GM03348 (cell line): Measurements from ENCODE around the gene MASP2.
"Not testable (repeated sequence)": the region's sequence is repeated elsewhere in the genome, so short reads cannot be mapped to it uniquely, and the experiment has no call there.

Experiments used
- DNase-seq: peaks from one replicate; pipeline ENCODE4 v3.0.0; 2012; ENCODE audit warnings: low spot score

Gene MASP2

GRCh38 chr1:11046625-11047365 lies at the start of gene MASP2:
Gene MASP2, minus strand, starts transcription at chr1:11047239. Its CDS starts 32 bp downstream, at chr1:11047207.
- DNase-seq = no peak

- not testable (repeated sequence) for DNase-seq
These were observed 36.7 kb upstream of the MASP2 start for GRCh38 chr1:11083784-11084183.

DNA sequence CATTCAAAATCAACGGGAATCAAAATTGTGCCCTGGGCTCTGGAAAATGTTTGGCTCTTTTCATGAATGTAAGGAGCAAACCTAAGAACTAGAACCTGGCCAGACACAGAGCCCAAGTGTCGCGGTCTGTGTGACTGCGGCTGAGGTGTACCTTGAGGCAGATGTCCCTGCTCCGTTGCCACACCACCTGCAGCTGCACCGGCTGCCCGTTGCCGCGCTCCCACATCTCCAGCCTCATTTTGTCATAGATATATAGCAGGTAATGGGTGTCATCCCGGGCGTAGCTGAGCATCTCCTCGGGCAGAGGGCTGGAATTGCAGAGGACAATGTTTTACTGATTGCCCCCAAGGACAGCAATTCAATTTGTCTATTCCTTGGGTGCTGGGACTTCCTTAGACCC lies 33.9 kb upstream of the MASP2 start:
- no peak for DNase-seq

- peak; percentile 74 for DNase-seq
These were observed 31.6 kb upstream of the MASP2 start for GRCh38 chr1:11078631-11079030.

DNA sequence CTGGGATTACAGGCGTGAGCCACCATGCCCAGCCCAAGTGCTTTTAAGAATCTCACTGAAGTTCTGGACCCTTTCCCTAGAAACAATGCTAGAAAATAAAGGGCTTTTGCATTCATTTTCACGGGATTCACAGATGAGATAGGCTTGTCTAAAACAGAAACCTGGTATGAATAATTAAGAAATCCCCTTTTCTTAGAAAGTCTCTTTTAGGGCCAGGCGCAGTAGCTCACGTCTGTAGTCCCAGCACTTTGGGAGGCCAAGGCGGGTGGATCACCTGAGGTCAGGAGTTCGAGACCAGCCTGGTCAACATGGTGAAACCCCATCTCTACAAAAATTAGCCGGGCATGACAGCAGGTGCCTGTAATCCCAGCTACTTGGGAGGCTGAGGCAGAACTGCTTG lies 26.4 kb upstream of the MASP2 start:
- DNase-seq = not testable (repeated sequence)

- DNase-seq = no peak
These were observed 25.3 kb upstream of the MASP2 start for GRCh38 chr1:11072216-11072917.

- no peak for DNase-seq
These were observed 24.6 kb upstream of the MASP2 start for GRCh38 chr1:11071463-11072215.

GRCh38 chr1:11070876-11071275 lies 23.8 kb upstream of the MASP2 start:
- DNase-seq = no peak

DNA sequence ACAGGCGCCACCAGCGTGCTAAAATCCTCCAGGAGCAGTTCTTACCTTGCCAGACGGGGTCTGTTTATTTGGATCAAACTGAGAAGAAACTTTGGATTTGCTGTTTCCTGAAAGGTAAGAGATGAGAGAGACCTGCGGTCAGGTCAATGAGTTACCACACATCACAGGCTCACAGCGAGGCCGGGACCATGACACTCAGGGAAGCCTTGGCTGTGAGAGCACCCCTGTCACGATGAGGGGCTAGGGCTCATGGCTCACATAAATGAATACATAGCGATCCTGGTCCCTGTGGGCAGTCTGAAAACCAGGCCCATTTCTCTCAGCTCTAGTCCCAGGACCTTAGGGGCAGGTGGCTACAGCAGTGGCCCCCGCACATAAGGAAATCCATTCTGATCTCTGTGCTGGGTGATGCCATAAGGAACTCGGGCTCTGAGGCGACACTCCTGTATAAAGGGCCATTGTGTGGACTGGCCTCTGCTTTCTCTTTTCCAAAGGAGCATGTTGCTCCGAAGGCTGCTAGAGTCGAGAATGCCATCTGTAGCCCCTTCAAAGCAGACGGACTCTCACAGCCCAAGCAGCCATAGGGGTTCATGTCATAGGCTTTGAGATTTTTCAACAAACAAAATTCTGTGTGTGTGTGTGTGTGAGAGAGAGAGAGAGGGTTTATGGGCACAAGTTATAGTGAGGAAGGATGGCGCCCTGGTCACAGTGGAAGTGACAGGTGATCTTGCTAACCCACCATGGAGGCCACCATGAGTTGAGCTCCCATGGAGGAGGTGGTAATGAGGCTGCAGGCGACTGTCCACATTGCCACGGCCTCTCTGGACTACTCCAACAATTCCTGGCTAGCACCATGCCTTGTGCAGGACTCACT lies 21.8 kb upstream of the MASP2 start:
- DNase-seq = no peak

GRCh38 chr1:11067716-11068599 lies 20.9 kb upstream of the MASP2 start:
- no peak for DNase-seq

GRCh38 chr1:11065796-11066195 lies 18.8 kb upstream of the MASP2 start:
- no peak for DNase-seq

DNA sequence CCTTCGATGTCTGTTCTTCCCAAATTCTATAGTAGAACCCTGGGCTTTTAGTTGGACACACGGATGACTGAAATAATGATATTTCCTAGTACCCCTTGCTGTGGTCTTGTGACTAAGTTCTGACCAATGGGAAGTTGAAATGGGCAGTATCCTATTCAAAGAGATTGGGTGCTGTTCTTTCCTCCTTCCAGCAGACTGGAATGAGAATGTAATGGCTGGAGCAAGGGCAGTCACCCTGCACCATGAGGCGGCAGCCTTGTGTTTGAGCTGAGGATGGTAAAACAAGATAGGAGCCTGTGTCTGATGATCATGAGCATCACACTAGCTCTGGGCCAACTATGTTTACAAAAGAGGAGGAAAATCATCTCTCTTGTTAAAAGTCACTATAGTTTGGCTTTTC lies 17.9 kb upstream of the MASP2 start:
- DNase-seq = no peak

GRCh38 chr1:11063937-11064537 lies 17.0 kb upstream of the MASP2 start:
- not testable (repeated sequence) for DNase-seq

DNA sequence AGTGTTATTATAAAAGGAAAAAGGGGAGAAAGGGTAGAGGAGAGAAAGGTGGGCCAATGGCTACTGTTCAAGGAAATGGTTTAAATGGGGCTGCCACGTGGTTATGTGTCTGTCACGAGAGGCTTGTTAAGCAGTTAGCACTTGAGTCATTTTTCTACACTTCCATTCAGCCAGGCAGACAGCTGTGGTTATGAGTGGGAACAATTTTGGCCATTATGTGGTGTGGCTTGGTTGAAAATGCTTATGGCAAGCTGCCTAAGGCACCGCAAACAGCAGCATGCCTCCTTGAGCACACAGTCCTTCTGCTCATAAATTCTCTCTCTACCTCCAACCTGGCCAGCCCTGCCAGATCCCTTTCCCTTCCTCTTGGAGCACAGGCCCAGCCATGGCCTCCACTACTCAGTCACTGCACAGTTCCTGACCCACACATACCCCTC lies 15.9 kb upstream of the MASP2 start:
- DNase-seq = peak; percentile 77

GRCh38 chr1:11061652-11062365 lies 14.8 kb upstream of the MASP2 start:
- DNase-seq = no peak

DNA sequence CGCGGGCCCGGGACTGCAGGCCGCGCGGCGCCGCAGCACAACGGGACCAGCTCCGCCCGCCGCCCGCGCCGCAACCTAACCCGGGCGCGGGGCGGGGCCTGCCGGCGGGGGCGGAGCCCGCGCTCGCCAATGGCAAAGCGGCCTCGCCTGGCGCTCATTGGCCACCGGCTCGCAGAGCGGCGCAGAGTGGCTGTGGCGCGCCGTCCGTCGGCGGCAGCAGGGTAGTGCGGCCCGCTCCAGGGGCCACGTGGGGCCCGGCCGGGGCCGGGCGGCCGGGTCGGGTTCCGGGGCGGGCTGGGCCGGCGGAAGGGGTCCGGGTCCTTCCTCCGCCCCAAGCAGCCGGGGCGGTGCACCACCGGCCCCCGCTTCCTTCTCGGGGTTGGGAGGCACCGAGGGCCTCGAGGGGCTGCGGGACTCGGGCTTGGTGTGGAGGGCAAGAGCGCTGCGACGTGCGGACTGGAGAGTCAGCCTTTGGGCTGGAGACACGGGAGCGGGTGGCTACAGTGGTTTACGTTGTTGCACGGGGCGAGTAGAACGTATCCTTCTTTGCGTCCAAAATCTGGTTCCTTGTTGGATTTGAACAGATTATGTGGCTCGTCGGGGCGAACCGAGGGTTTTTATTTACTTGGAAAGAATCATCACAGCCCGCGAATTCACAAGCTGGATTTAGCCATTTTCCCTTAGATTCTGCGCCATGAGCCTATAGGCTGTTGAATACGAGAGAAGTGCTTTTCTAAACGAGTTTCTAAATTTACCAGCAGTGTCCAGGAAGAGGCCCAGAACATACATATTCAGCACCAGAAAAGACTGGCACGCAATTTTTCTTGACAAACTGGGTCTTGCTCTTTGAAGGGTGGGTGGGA lies 13.2 kb upstream of the MASP2 start, which contains the start of gene SRM:
TSS of gene SRM (minus strand) at position 51 of the 863 bp plus-strand sequence. CDS start 75 bp downstream, outside the sequence.
- DNase-seq = peak; percentile 99

GRCh38 chr1:11059155-11059967 lies 12.3 kb upstream of the MASP2 start:
- DNase-seq = peak; percentile 54
